Measurements from ENCODE around the gene VWA3A.

- TF ChIP-seq, protein P1, sequence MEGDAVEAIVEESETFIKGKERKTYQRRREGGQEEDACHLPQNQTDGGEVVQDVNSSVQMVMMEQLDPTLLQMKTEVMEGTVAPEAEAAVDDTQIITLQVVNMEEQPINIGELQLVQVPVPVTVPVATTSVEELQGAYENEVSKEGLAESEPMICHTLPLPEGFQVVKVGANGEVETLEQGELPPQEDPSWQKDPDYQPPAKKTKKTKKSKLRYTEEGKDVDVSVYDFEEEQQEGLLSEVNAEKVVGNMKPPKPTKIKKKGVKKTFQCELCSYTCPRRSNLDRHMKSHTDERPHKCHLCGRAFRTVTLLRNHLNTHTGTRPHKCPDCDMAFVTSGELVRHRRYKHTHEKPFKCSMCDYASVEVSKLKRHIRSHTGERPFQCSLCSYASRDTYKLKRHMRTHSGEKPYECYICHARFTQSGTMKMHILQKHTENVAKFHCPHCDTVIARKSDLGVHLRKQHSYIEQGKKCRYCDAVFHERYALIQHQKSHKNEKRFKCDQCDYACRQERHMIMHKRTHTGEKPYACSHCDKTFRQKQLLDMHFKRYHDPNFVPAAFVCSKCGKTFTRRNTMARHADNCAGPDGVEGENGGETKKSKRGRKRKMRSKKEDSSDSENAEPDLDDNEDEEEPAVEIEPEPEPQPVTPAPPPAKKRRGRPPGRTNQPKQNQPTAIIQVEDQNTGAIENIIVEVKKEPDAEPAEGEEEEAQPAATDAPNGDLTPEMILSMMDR (conservative IDR thresholded peaks at IDR 0.05; ENCODE audit: low read depth, low read length) = no peak
- TF ChIP-seq POLR2A (IDR thresholded peaks at IDR 0.05; ENCODE audit: low read depth, low read length) (no peak), RFX5 (IDR thresholded peaks at IDR 0.05; ENCODE audit: low read depth, low read length) (no peak), MAFK (IDR thresholded peaks at IDR 0.05; ENCODE audit: low read depth, low read length) (no peak), USF2 (IDR thresholded peaks at IDR 0.05; ENCODE audit: low read depth, low read length) (no peak)
Measured at GRCh38 chr16:22151246-22151998, 59.1 kb downstream of the VWA3A start.

Measured in IMR-90 (cell line).